Esophagus squamous epithelium (tissue), 5 donors: ENCODE measurements around the gene MYO5A. TPM values are rescaled to one million over a fixed set of nuclear protein-coding genes. Genes with fewer than 3 reads are reported as not detected.

Source experiments
- DNase-seq: peaks from one replicate; lab custom pipeline; 2025; lab: John Stamatoyannopoulos, UW
- H3K27ac ChIP-seq, 4 donors: fragments of 200-600 bp; sonication (generic); one replicate each; pipeline ENCODE4 v1.5.1; 2016 to 2019; ENCODE audit warnings: mild to moderate bottlenecking in 1 of 4
- H3K27me3 ChIP-seq, 4 donors: fragments of 200-600 bp; sonication (generic); 1 replicate in 3 of 4; 2 replicates in 1 of 4; pipeline versions ENCODE4 v1.5.1 to v1.6.0; 2017 to 2021; ENCODE audit warnings: antibody characterized with exemption in 1 of 4
- H3K36me3 ChIP-seq, 3 donors: fragments of 200-600 bp; sonication (generic); one replicate each; pipeline ENCODE4 v1.5.1; 2016 to 2019
- H3K4me1 ChIP-seq, 3 donors: fragments of 200-600 bp; sonication (generic); one replicate each; pipeline ENCODE4 v1.5.1; 2017 to 2019
- H3K4me3 ChIP-seq, 4 donors: fragments of 200-600 bp; sonication (generic); 1 replicate in 3 of 4; 2 replicates in 1 of 4; pipeline ENCODE4 v1.5.1; 2016 to 2019; ENCODE audit warnings: mild to moderate bottlenecking in 2 of 4, moderate library complexity in 1 of 4
- H3K9me3 ChIP-seq, 3 donors: fragments of 200-600 bp; sonication (generic); one replicate each; pipeline ENCODE4 v1.5.1; 2016 to 2019
- POLR2A ChIP-seq, 4 donors: fragments of 450-650 bp; IDR thresholded peaks; one replicate each; pipeline ENCODE4 v1.6.1; 2017; ENCODE audit warnings: antibody characterized with exemption in 4 of 4, mild to moderate bottlenecking in 4 of 4, moderate library complexity in 3 of 4
- WGBS, 2 donors: methylation state at CpG; one replicate each; pipeline ENCODE4 v1.1.5; 2018; 5-methylcytosine and 5-hydroxymethylcytosine counted together
- intact Hi-C: fragments of 100-400 bp; cut with DNase I; formaldehyde crosslinking; loops from one replicate; pipeline ENCODE4 v1.15.0; 2022
- total RNA-seq, 4 donors: library from RNA; depleted of rRNA; stranded (reverse); fragments of >200 nt; gene quantifications; one replicate each; pipeline ENCODE4 v1.1.0, GENCODE V29; 2016
- TF ChIP-seq, protein P1 (sequence below), 6 experiments: fragments of 450-650 bp in 4 of 6; fragments of 200-600 bp in 2 of 6; sonication (generic) in 2 of 6; IDR thresholded peaks; one replicate each; pipeline ENCODE4 v1.5.1; 2016 to 2019; ENCODE audit warnings: antibody characterized with exemption in 6 of 6, mild to moderate bottlenecking in 4 of 6, moderate library complexity in 4 of 6
- donor health status: DM: yes; HTN: yes; CAD: no.

MYO5A gene
- total RNA-seq, 4 donors from 2014 or later: 11.3 to 24.6 (median 22.3) TPM

DNA sequence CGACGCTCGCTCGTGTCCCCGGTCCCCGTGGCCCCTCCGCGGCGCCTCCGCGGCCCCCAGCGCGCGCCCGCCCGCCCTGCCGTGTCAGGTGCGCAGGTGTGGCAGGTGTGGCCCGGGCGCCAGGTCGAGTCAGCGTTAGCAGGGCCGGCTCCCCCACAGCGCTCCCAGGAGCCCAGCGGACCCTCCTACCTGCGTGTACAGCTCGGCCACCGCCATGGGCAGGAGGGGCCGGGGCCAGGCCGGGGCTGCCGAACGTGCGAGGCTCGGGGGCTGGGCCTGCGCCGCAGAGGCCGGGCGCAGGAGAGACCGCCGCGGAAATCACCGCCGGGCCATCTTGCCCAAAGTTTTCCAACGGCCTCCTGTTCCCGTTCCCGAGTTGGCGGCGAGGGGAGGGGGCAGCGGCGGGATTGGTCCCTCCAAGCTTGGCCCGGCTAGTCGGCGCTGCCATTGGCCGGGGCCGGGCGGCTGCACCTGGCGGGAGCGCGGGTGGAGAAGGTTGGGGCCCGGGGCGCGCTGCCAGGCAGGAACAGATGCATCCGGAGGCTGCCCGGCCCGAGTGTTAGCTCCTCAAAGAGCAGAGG, 233.2 kb downstream of the MYO5A start, which contains the start of gene MYO5C:
Gene MYO5C, minus strand, starts transcription at position 384 of the 581 bp plus-strand sequence. Its CDS starts 168 bp downstream, at position 216.
- intact Hi-C loops: no loop called here
- Histone ChIP-seq H3K27ac (peak within 1 kb of the TSS; percentile 78 to 88 (median 84)), H3K27me3 (peaks cover 0 to 38% (median 0%) of the 10 kb centered on the region in 4 donors), H3K4me1 (peaks cover 10 to 43% (median 19%) of the 10 kb centered on the region in 3 donors), H3K9me3 (no peaks in the 10 kb centered on the region), H3K36me3 (no peaks in the 10 kb centered on the region), H3K4me3 (peak within 1 kb of the TSS; percentile 57 to 77 (median 68))
- 3% methylated on average over 7 to 13 of the region's 65 CpGs for WGBS, 2 donors
- DNase-seq: no peak
- TF ChIP-seq POLR2A (IDR thresholded peaks at IDR 0.05): peak in 1 of 4 donors; percentile 71
- TF ChIP-seq, protein P1, sequence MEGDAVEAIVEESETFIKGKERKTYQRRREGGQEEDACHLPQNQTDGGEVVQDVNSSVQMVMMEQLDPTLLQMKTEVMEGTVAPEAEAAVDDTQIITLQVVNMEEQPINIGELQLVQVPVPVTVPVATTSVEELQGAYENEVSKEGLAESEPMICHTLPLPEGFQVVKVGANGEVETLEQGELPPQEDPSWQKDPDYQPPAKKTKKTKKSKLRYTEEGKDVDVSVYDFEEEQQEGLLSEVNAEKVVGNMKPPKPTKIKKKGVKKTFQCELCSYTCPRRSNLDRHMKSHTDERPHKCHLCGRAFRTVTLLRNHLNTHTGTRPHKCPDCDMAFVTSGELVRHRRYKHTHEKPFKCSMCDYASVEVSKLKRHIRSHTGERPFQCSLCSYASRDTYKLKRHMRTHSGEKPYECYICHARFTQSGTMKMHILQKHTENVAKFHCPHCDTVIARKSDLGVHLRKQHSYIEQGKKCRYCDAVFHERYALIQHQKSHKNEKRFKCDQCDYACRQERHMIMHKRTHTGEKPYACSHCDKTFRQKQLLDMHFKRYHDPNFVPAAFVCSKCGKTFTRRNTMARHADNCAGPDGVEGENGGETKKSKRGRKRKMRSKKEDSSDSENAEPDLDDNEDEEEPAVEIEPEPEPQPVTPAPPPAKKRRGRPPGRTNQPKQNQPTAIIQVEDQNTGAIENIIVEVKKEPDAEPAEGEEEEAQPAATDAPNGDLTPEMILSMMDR (IDR thresholded peaks at IDR 0.05): no peak

DNA sequence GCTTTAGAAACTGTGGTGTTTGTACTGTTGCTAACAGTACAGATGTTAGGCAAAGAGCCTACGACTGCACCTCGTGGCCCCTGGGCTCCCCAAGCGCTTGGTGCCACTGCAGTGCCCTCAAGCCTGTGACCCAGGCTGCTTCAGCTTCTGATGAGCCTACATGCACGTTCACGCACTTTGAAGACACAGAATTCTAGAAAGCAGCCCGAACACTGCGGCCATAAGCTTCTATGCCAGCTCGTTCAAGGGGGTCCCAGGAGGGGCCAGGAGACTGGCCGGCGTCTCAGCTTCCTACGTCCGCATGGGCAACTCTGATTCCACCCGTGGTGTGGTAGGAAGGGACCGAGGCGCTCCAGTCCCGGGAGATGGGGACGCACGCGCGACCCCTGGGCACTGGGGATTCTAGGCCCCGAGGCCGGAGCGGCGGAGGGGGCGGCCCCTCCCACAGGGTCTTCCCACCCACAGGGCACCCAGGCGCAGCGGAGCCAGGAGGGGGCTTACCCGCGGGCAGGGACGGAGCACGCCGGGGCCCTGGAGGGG, 233.7 kb downstream of the MYO5A start:
- Histone ChIP-seq H3K36me3 (no peaks in the 10 kb centered on the region), H3K4me1 (peaks cover 11 to 48% (median 19%) of the 10 kb centered on the region in 3 donors), H3K4me3 (peak overlapping the region; percentile 57 to 77 (median 68)), H3K27ac (peak overlapping the region; percentile 78 to 88 (median 84)), H3K9me3 (no peaks in the 10 kb centered on the region), H3K27me3 (peaks cover 0 to 38% (median 0%) of the 10 kb centered on the region in 4 donors)
- intact Hi-C loops: no loop called here
- no peak for DNase-seq
- no peak for TF ChIP-seq POLR2A (IDR thresholded peaks at IDR 0.05)
- TF ChIP-seq, protein P1 (IDR thresholded peaks at IDR 0.05): no peak
- 11 to 30% methylated on average over 3 to 5 of the region's 32 CpGs for WGBS, 2 donors

DNA sequence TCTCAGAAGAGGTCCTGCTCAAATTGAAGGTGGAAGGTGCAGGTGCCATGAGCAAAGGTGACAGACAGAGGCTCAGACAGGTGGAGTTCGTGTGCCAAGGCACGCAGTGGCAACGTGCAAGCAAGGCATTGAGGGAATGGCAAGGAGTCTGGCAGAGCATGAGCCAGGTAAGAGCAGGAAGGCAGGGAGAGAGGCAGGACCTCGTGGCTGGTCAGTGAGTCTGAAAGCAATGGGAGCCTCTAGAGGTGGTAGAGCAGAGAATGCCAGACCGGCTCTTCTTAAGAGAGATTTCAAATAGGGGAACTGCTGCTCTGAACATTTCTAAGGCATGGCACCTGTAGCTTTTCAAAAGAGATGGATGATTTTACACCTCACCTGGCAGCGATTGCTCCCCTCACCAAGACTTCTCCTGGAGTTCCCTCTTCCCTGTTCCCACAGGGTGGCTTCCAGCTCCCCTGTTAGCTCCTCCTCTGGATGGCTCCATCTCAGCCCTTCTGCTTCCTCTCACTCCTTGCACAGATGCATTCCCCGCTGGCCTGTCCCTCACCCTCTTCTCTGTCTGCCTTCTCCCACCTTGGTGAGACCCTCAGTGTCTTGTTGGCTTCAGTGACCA, 235.8 kb downstream of the MYO5A start:
- WGBS, 2 donors: 64 to 80% methylated on average over 7 of the region's 7 CpGs
- TF ChIP-seq, protein P1 (IDR thresholded peaks at IDR 0.05): no peak
- TF ChIP-seq POLR2A (IDR thresholded peaks at IDR 0.05): no peak
- Histone ChIP-seq H3K9me3 (no peaks in the 10 kb centered on the region), H3K4me3 (no peak overlapping the region), H3K27me3 (peaks cover 0 to 38% (median 0%) of the 10 kb centered on the region in 4 donors), H3K4me1 (peaks cover 29 to 69% (median 38%) of the 10 kb centered on the region in 3 donors), H3K27ac (peak overlapping the region in 2 of 4 donors; percentile 34 to 50), H3K36me3 (no peaks in the 10 kb centered on the region)
- no peak for DNase-seq
- intact Hi-C loops: no loop called here

DNA sequence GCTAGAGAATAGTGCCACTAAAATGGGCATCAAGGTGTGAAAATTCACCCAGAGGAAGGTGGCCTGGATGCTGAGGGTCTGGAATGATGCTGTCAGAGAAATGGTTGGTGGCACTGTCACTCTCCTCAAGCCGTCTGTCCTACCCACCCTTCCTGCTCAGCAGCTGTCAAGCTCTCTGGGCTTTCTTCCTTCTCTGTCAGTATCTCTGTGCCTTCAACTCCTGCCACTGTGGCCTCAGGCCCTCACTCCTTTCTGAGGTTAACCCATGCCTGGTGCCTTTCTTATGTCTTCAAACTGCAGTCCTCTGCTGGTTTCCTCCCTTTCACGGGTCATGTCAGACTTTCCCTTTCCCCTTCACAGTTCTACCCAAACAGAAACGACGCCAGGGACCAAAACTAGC, 237.5 kb downstream of the MYO5A start:
- WGBS, 2 donors: 58 to 65% methylated on average over 4 of the region's 4 CpGs
- peaks cover 0 to 35% (median 0%) of the 10 kb centered on the region in 4 donors for H3K27me3 ChIP-seq
- peak overlapping the region; percentile 19 to 89 (median 66) for H3K27ac ChIP-seq
- no peak for DNase-seq
- no peaks in the 10 kb centered on the region for H3K9me3 ChIP-seq
- TF ChIP-seq, protein P1 (IDR thresholded peaks at IDR 0.05): no peak
- no peak for TF ChIP-seq POLR2A (IDR thresholded peaks at IDR 0.05)
- intact Hi-C loops: no loop called here
- no peak overlapping the region for H3K4me3 ChIP-seq
- H3K36me3 ChIP-seq: no peaks in the 10 kb centered on the region
- H3K4me1 ChIP-seq: peaks cover 33 to 80% (median 43%) of the 10 kb centered on the region in 3 donors

DNA sequence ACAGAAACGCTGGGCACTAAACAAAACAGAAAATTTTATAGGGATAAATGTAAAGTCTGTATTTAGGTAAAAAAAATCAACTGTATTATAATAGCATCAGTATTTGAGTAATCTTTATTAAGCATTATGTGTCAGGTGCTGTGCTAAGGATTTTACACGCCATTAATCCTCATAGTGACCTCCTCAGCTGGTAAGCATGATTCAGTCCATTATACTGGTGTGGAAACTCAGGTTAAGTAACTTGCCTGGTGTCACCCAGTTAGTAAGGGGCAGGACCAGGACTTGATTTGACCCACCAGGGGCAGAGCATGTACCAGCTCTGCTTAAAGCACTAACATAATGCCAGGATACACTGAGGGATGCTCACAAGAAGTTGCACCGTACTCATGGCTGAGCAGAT, 237.9 kb downstream of the MYO5A start:
- Histone ChIP-seq H3K27ac (peak overlapping the region; percentile 47 to 89 (median 82)), H3K27me3 (peaks cover 0 to 31% (median 0%) of the 10 kb centered on the region in 4 donors), H3K9me3 (no peaks in the 10 kb centered on the region), H3K36me3 (no peaks in the 10 kb centered on the region), H3K4me3 (no peak overlapping the region), H3K4me1 (peaks cover 30 to 76% (median 40%) of the 10 kb centered on the region in 3 donors)
- DNase-seq: no peak
- WGBS, 2 donors: 79 to 85% methylated on average over 3 of the region's 3 CpGs
- intact Hi-C loops: no loop called here
- TF ChIP-seq, protein P1 (IDR thresholded peaks at IDR 0.05): no peak
- no peak for TF ChIP-seq POLR2A (IDR thresholded peaks at IDR 0.05)
